Measurements from ENCODE around the gene ROBO1.
"Not testable (repeated sequence)": the region's sequence is repeated elsewhere in the genome, so short reads cannot be mapped to it uniquely, and the experiment has no call there.

Gene ROBO1

GRCh38 chr3:78911394-78911793 is 856.4 kb downstream of the ROBO1 start:
- no peak for ATAC-seq
- no peak for DNase-seq

- ATAC-seq (no peak), DNase-seq (no peak)
Observed at GRCh38 chr3:78908236-78908635, 859.6 kb downstream of the ROBO1 start.

- no peak for DNase-seq
- ATAC-seq = no peak
Observed at GRCh38 chr3:78907367-78907766, 860.4 kb downstream of the ROBO1 start.

- DNase-seq = no peak
- ATAC-seq = no peak
Observed at GRCh38 chr3:78906930-78907329, 860.9 kb downstream of the ROBO1 start.

GRCh38 chr3:78906245-78906644 is 861.6 kb downstream of the ROBO1 start:
- DNase-seq (no peak), ATAC-seq (no peak)

GRCh38 chr3:78905700-78906099 is 862.1 kb downstream of the ROBO1 start:
- ATAC-seq (no peak), DNase-seq (no peak)

- DNase-seq = no peak
Observed at GRCh38 chr3:78901544-78901943, 866.3 kb downstream of the ROBO1 start.

GRCh38 chr3:78900880-78901279 is 866.9 kb downstream of the ROBO1 start:
- DNase-seq (no peak), ATAC-seq (no peak)

More at GRCh38 chr3:78901544-78901943, 866.3 kb downstream of the ROBO1 start:
- no peak for ATAC-seq

GRCh38 chr3:78900426-78900825 is 867.4 kb downstream of the ROBO1 start:
- DNase-seq = no peak
- ATAC-seq = no peak

GRCh38 chr3:78895528-78895927 is 872.3 kb downstream of the ROBO1 start:
- ATAC-seq = no peak
- DNase-seq = no peak

GRCh38 chr3:78894787-78895186 is 873.0 kb downstream of the ROBO1 start:
- ATAC-seq (no peak), DNase-seq (no peak)

- ATAC-seq (no peak), DNase-seq (no peak)
Observed at GRCh38 chr3:78893161-78893560, 874.6 kb downstream of the ROBO1 start.

GRCh38 chr3:78889348-78889747 is 878.5 kb downstream of the ROBO1 start:
- no peak for DNase-seq
- no peak for ATAC-seq

GRCh38 chr3:78888635-78889034 is 879.2 kb downstream of the ROBO1 start:
- DNase-seq (no peak), ATAC-seq (no peak)

- ATAC-seq (no peak), DNase-seq (no peak)
Observed at GRCh38 chr3:78887547-78888011, 880.2 kb downstream of the ROBO1 start.

GRCh38 chr3:78887029-78887428 is 880.8 kb downstream of the ROBO1 start:
- DNase-seq (no peak), ATAC-seq (no peak)

- DNase-seq, ATAC-seq: not testable (repeated sequence)
Observed at GRCh38 chr3:78884567-78884966, 883.2 kb downstream of the ROBO1 start.

- no peak for ATAC-seq
- no peak for DNase-seq
Observed at GRCh38 chr3:78882251-78882650, 885.5 kb downstream of the ROBO1 start.

- no peak for DNase-seq
- ATAC-seq = no peak
Observed at GRCh38 chr3:78881501-78881900, 886.3 kb downstream of the ROBO1 start.

- ATAC-seq (no peak), DNase-seq (no peak)
Observed at GRCh38 chr3:78880603-78881461, 887.0 kb downstream of the ROBO1 start.

- no peak for DNase-seq
- no peak for ATAC-seq
Observed at GRCh38 chr3:78879295-78879860, 888.4 kb downstream of the ROBO1 start.

- no peak for ATAC-seq
- no peak for DNase-seq
Observed at GRCh38 chr3:78878789-78879188, 889.0 kb downstream of the ROBO1 start.

- DNase-seq (no peak), ATAC-seq (no peak)
Observed at GRCh38 chr3:78878011-78878410, 889.8 kb downstream of the ROBO1 start.

- DNase-seq (no peak), ATAC-seq (no peak)
Observed at GRCh38 chr3:78875851-78876250, 891.9 kb downstream of the ROBO1 start.

Data from stimulated activated naive CD8-positive, alpha-beta T cell treated with anti-CD3 and anti-CD28 coated beads, Interleukin-15, Interleukin-2, amounts not matched to agents 100 U/mL and 50 U/mL, for 24 hours (primary cell).